HFF-Myc (cell line): ENCODE data around the gene CABCOCO1.
A peak's percentile ranks its signal among the peaks of the same experiment; 100 is the strongest.
"Not testable (repeated sequence)": the region's sequence is repeated elsewhere in the genome, so short reads cannot be mapped to it uniquely, and the experiment has no call there.

Source experiments
- DNase-seq: peaks from one replicate; pipeline ENCODE4 v3.0.0-alpha.2; 2011; ENCODE audit warnings: low read depth; ENCODE audit errors: extremely low read depth
- H3K4me3 ChIP-seq: replicated peaks from 2 replicates; pipeline ENCODE4 v1.5.1; 2011; ENCODE audit warnings: low read depth, mild to moderate bottlenecking, control low read depth, low read length
- CTCF ChIP-seq: IDR thresholded peaks from 2 replicates; pipeline ENCODE4 v1.5.1; 2012; ENCODE audit warnings: mild to moderate bottlenecking, low read depth, low read length, control low read depth; ENCODE audit errors: missing control alignments

The CABCOCO1 gene

DNA sequence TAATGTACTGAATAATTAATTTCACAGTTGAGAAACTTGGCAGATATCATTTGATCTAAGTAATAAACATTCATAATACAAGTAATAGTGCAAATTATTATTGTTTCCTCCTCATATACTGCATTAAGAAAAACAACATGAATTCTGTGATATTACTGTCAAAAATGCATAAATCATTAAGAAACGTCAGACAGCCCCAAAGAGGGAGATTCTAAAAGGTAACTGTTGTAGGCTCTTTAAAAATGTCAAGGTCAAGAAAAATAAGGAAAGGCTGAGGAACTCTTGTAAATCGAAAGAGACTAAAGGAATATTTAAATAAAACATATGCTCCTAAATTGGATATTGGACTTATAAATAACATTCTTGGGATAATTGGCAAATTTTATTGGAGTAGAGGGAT lies 67.9 kb downstream of the CABCOCO1 start:
- no peak for TF ChIP-seq CTCF
- no peak for DNase-seq
- H3K4me3 ChIP-seq: no peak overlapping the region

DNA sequence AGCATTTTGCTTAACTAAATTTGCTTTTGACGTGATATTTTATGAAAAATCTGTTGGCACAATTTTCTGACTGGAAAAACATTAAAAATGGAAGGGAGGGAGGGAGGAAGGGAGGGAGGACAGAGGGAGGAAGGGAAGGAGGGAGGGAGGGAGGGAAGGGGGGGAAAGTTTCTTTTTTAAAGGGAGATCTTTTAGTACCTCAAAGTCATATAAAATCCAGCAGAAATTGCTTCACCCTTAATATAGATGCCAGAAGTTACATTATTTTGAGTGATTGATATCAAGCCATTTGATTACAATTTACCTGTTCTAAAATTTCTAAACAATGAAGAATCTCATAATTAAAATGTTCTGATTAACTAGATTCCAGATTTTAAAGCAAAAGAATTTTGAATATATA lies 68.9 kb downstream of the CABCOCO1 start:
- TF ChIP-seq CTCF: no peak
- no peak for DNase-seq

GRCh38 chr10:61732629-61733278 lies 70.0 kb downstream of the CABCOCO1 start:
- no peak for DNase-seq
- no peak overlapping the region for H3K4me3 ChIP-seq
- no peak for TF ChIP-seq CTCF

More for the DNA sequence above, 68.9 kb downstream of the CABCOCO1 start:
- no peak overlapping the region for H3K4me3 ChIP-seq

- H3K4me3 ChIP-seq: no peak overlapping the region
- peak; percentile 54 for TF ChIP-seq CTCF
- DNase-seq: no peak
Measured at GRCh38 chr10:61733358-61733940, 70.7 kb downstream of the CABCOCO1 start.

DNA sequence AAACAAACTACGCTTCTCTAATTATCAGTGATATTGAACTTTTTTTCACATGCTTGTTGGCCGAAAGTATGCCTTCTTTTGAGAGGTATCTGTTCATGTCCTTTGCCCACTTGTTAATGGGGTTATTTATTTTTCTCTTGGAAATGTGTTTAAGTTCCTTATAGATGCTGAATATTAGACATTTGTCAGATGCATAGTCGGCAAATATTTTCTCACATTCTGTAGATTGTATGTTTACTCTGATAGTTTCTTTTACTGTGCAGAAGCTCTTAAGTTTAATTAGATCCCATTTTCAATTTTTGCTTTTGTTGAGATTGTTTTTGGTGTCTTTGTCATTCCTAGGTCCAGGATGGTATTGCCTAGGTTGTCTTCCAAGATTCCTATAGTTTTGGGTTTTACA lies 73.2 kb downstream of the CABCOCO1 start:
- H3K4me3 ChIP-seq: no peak overlapping the region
- TF ChIP-seq CTCF: no peak
- no peak for DNase-seq

- not testable (repeated sequence) for DNase-seq, H3K4me3 ChIP-seq
Measured at GRCh38 chr10:61737455-61737854, 74.7 kb downstream of the CABCOCO1 start.

DNA sequence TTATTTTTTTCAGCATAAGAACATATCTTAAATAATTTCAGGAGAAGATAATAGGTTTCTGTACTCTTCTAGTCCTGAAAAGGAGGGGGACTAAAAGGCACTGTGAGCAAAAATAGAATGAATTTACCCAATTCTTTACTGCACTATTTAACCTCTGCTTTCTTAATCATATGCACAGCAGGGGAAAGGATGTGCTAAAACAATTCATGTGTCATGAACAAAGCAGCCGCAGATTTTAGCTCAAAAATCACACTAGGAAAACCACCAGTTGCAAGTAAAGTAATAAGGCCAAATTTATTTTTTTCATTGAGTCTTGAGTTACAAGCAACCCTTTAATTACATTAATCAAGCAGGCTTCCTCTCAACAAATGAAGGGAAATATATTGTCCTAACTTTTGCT lies 80.1 kb downstream of the CABCOCO1 start:
- no peak for TF ChIP-seq CTCF
- no peak overlapping the region for H3K4me3 ChIP-seq
- no peak for DNase-seq
